SK-N-SH (cell line): Measurements from ENCODE around the gene MAT1A. TPM values are rescaled to one million over a fixed set of nuclear protein-coding genes. Genes with fewer than 3 reads are reported as not detected.

ENCODE experiments used
- CTCF ChIA-PET: fragments of 300-600, 350-600 bp; formaldehyde crosslinking; extraction: SDS; loops from one replicate; lab custom pipeline; 2021; lab: Yijun Ruan, JAX
- POLR2A ChIA-PET: fragments of 350-600 bp; sonication (Branson Sonifier 250); formaldehyde crosslinking; extraction: SDS; loops from one replicate; lab custom pipeline; 2020; ENCODE audit warnings: antibody characterized with exemption, inconsistent platforms; lab: Yijun Ruan, JAX
- DNase-seq: peaks from one replicate; pipeline ENCODE4 v3.0.0; 2012
- H2AFZ ChIP-seq: fragments of 200-600 bp; sonication (generic); 2 replicates; pipeline ENCODE4 v1.8.1; 2016; ENCODE audit warnings: antibody characterized with exemption, mild to moderate bottlenecking, low read depth
- H3F3A ChIP-seq: fragments of 200-600 bp; sonication (generic); replicated peaks from 2 replicates; pipeline ENCODE3; 2016; ENCODE audit warnings: antibody characterized with exemption, mild to moderate bottlenecking; ENCODE audit not compliant: insufficient read depth
- H3K27ac ChIP-seq, 2 experiments: fragments of 200-500 bp in 1 of 2; fragments of 200-600 bp in 1 of 2; sonication (Bioruptor generic) in 1 of 2; sonication (generic), shearing (Covaris generic) in 1 of 2; 2 replicates each; pipeline versions ENCODE4 v1.5.1 to v1.6.1; 2014 to 2016; ENCODE audit warnings: low read depth in 2 of 2, inconsistent platforms in 1 of 2, low read length in 1 of 2, mild to moderate bottlenecking in 1 of 2, mixed read lengths in 1 of 2
- H3K27me3 ChIP-seq: fragments of 200-600 bp; sonication (generic), shearing (Covaris generic); 2 replicates; pipeline ENCODE4 v1.6.1; 2016; ENCODE audit warnings: mixed run types; ENCODE audit not compliant: insufficient read depth
- H3K36me3 ChIP-seq, 2 experiments: fragments of 200-500 bp in 1 of 2; fragments of 200-600 bp in 1 of 2; sonication (Bioruptor generic) in 1 of 2; sonication (generic) in 1 of 2; replicated peaks in 1 of 2; 2 replicates each; pipeline versions ENCODE3 to v1.5.1; 2014 to 2016; ENCODE audit warnings: low read length in 1 of 2, mild to moderate bottlenecking in 1 of 2; ENCODE audit not compliant: insufficient read depth in 2 of 2, control insufficient read depth in 1 of 2
- H3K4me1 ChIP-seq, 2 experiments: fragments of 200-500 bp in 1 of 2; fragments of 200-600 bp in 1 of 2; sonication (Bioruptor generic) in 1 of 2; sonication (generic), shearing (Covaris generic) in 1 of 2; 2 replicates each; pipeline versions ENCODE4 v1.5.1 to v1.6.1; 2014 to 2016; ENCODE audit warnings: low read depth in 1 of 2, low read length in 1 of 2, mixed run types in 1 of 2; ENCODE audit not compliant: insufficient read depth in 2 of 2, control insufficient read depth in 1 of 2
- H3K4me2 ChIP-seq: fragments of 200-600 bp; sonication (generic), shearing (Covaris generic); 2 replicates; pipeline ENCODE4 v1.6.1; 2017; ENCODE audit warnings: mixed run types
- H3K4me3 ChIP-seq, 2 experiments: fragments of 200-500 bp in 1 of 2; fragments of 200-600 bp in 1 of 2; sonication (Bioruptor generic) in 1 of 2; sonication (generic), shearing (Covaris generic) in 1 of 2; 2 replicates each; pipeline versions ENCODE4 v1.5.1 to v1.8.1; 2014 to 2016; ENCODE audit warnings: low read depth in 2 of 2, inconsistent platforms in 1 of 2, low read length in 1 of 2, mild to moderate bottlenecking in 1 of 2, mixed read lengths in 1 of 2, moderate library complexity in 1 of 2
- H3K79me2 ChIP-seq: fragments of 200-600 bp; sonication (generic); 2 replicates; pipeline ENCODE4 v1.8.1; 2017; ENCODE audit warnings: mild to moderate bottlenecking; ENCODE audit not compliant: insufficient read depth
- H3K9ac ChIP-seq: fragments of 200-600 bp; sonication (generic); 2 replicates; pipeline ENCODE4 v1.6.1; 2017; ENCODE audit warnings: mixed run types
- H3K9me2 ChIP-seq: fragments of 200-600 bp; sonication (generic); 2 replicates; pipeline ENCODE4 v1.6.1; 2017; ENCODE audit warnings: mixed run types
- H3K9me3 ChIP-seq: fragments of 200-600 bp; sonication (generic); 2 replicates; pipeline ENCODE4 v1.6.1; 2017; ENCODE audit warnings: mixed run types, mild to moderate bottlenecking, moderate library complexity
- H4K20me1 ChIP-seq: fragments of 200-600 bp; sonication (generic); 2 replicates; pipeline ENCODE4 v1.6.1; 2017; ENCODE audit warnings: mild to moderate bottlenecking, mixed run types; ENCODE audit not compliant: insufficient read depth
- EZH2phosphoT487 ChIP-seq: fragments of 200-600 bp; sonication (generic); IDR thresholded peaks from 2 replicates; pipeline ENCODE4 v1.6.1; 2017; ENCODE audit warnings: low read depth, mixed run types, mild to moderate bottlenecking, antibody characterized with exemption, moderate library complexity, borderline replicate concordance
- FOSL2 ChIP-seq: IDR thresholded peaks from 2 replicates; pipeline ENCODE4 v1.4.0; 2012; ENCODE audit warnings: low read depth, mild to moderate bottlenecking, moderate library complexity, borderline replicate concordance
- FOXJ3 ChIP-seq: sonication (generic); formaldehyde crosslinking; IDR thresholded peaks from 2 replicates; pipeline ENCODE4 v1.5.1; 2020; ENCODE audit warnings: mild to moderate bottlenecking, missing genetic modification reagents
- FOXM1 ChIP-seq: IDR thresholded peaks from 2 replicates; pipeline ENCODE4 v1.4.0; 2012; ENCODE audit warnings: low read depth, mild to moderate bottlenecking
- GABPA ChIP-seq: IDR thresholded peaks from 2 replicates; pipeline ENCODE4 v1.4.0; 2012; ENCODE audit warnings: low read depth, mild to moderate bottlenecking
- IRF3 ChIP-seq: fragments of 150-350 bp; IDR thresholded peaks from 2 replicates; pipeline ENCODE4 v1.6.1; 2016; ENCODE audit warnings: mild to moderate bottlenecking, low read depth, low read length
- JUND ChIP-seq: IDR thresholded peaks from 2 replicates; pipeline ENCODE4 v1.4.0; 2012
- NFIC ChIP-seq: IDR thresholded peaks from 2 replicates; pipeline ENCODE4 v1.4.0; 2012; ENCODE audit warnings: borderline replicate concordance
- RXRA ChIP-seq: IDR thresholded peaks from 2 replicates; pipeline ENCODE4 v1.4.0; 2012; ENCODE audit warnings: low read depth, mild to moderate bottlenecking, borderline replicate concordance
- SIN3A ChIP-seq: IDR thresholded peaks from 2 replicates; pipeline ENCODE4 v1.6.1; 2012; ENCODE audit warnings: low read depth, mild to moderate bottlenecking, low read length, moderate library complexity, borderline replicate concordance
- TEAD4 ChIP-seq: IDR thresholded peaks from 2 replicates; pipeline ENCODE4 v1.4.0; 2012; ENCODE audit warnings: mild to moderate bottlenecking, borderline replicate concordance; ENCODE audit not compliant: insufficient read depth
- USF2 ChIP-seq: fragments of 150-350 bp; IDR thresholded peaks from 2 replicates; pipeline ENCODE4 v1.6.1; 2017; ENCODE audit warnings: antibody characterized with exemption, low read length, low read depth, borderline replicate concordance
- YY1 ChIP-seq: IDR thresholded peaks from 2 replicates; pipeline ENCODE4 v1.4.0; 2012; ENCODE audit warnings: low read depth, mild to moderate bottlenecking
- WGBS: methylation state at CpG from one replicate; pipeline ENCODE4 v1.1.6; 2017; ENCODE audit warnings: low lambda C conversion rate; 5-methylcytosine and 5-hydroxymethylcytosine counted together
- polyA plus RNA-seq, 3 experiments: library from polyadenylated mRNA; depleted of rRNA; stranded (reverse); fragments of >200 nt; gene quantifications; 2 replicates each; pipeline ENCODE4 v1.2.3, GENCODE V29; 2012
- TF ChIP-seq, protein P1 (sequence below): IDR thresholded peaks from 2 replicates; pipeline ENCODE4 v1.4.0; 2012; ENCODE audit warnings: low read depth, borderline replicate concordance
- TF ChIP-seq, protein P2 (sequence below): IDR thresholded peaks from 2 replicates; pipeline ENCODE4 v1.4.0; 2012; ENCODE audit warnings: low read depth

The MAT1A gene
- polyA plus RNA-seq, 1 of the 3 experiments (the other 2 are of a cell fraction): 0.03 TPM

DNA sequence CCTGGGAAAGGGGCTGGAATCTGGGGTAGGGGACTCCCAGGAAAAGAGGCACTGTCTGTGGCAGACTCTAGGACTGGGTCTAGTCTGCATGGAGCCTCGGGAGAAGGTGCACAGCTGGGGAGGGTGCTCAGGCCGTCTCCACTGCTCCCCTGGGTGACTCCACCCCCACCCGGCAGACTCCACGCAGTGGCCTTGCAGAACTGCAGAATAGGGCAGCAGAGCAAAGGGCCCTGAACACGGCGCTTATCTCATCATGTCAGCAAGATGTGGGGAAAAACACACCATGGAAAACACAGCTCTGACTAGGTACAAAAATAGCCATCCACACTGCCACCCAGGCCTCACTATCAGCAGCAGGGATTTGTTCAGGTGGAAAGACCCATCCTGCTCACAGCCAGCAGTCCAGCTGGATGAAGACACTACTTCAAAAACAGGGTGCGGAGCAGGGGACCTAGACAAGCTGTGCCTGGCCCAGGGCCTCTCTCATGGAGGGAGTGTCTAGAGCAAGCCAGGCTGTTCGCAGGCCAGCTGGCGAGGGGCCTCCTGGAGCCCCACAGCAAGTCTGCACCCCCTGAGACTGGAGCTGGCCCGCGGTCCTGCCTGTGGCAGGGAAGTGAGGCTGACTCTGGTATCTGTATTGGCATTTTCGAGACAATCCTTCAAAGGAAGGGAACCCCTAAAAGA lies 11.7 kb downstream of the MAT1A start:
- ChIA-PET CTCF (no interaction called here), POLR2A (no interaction called here)
- H3K27ac ChIP-seq: no peak overlapping the region
- no peaks in the 10 kb centered on the region; a peak in 1 of 4 replicates for H3K4me1 ChIP-seq
- TF ChIP-seq GABPA: no peak
- no peak for TF ChIP-seq FOXJ3 (CRISPR knock-in tag)
- no peak for TF ChIP-seq TEAD4
- no peak for TF ChIP-seq RXRA
- no peak for TF ChIP-seq YY1
- no peak for TF ChIP-seq SIN3A
- TF ChIP-seq FOXM1: no peak
- TF ChIP-seq, protein P1, sequence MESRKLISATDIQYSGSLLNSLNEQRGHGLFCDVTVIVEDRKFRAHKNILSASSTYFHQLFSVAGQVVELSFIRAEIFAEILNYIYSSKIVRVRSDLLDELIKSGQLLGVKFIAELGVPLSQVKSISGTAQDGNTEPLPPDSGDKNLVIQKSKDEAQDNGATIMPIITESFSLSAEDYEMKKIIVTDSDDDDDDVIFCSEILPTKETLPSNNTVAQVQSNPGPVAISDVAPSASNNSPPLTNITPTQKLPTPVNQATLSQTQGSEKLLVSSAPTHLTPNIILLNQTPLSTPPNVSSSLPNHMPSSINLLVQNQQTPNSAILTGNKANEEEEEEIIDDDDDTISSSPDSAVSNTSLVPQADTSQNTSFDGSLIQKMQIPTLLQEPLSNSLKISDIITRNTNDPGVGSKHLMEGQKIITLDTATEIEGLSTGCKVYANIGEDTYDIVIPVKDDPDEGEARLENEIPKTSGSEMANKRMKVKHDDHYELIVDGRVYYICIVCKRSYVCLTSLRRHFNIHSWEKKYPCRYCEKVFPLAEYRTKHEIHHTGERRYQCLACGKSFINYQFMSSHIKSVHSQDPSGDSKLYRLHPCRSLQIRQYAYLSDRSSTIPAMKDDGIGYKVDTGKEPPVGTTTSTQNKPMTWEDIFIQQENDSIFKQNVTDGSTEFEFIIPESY: no peak
- TF ChIP-seq, protein P2, sequence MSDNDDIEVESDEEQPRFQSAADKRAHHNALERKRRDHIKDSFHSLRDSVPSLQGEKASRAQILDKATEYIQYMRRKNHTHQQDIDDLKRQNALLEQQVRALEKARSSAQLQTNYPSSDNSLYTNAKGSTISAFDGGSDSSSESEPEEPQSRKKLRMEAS: no peak
- TF ChIP-seq IRF3: no peak
- TF ChIP-seq, all 33 proteins: peak for 0
- Histone ChIP-seq H3K9ac (no peak overlapping the region), H2AFZ (no peak overlapping the region), H3K79me2 (no peaks in the 10 kb centered on the region), H3K4me3 (no peak overlapping the region), H3F3A (no peaks in the 10 kb centered on the region), H4K20me1 (no peaks in the 10 kb centered on the region), H3K9me3 (no peaks in the 10 kb centered on the region), H3K36me3 (no peaks in the 10 kb centered on the region), H3K4me2 (no peak overlapping the region), H3K27me3 (no peaks in the 10 kb centered on the region), H3K9me2 (no peaks in the 10 kb centered on the region)
- DNase-seq: no peak
- 35% methylated on average over 6 of the region's 12 CpGs for WGBS

DNA sequence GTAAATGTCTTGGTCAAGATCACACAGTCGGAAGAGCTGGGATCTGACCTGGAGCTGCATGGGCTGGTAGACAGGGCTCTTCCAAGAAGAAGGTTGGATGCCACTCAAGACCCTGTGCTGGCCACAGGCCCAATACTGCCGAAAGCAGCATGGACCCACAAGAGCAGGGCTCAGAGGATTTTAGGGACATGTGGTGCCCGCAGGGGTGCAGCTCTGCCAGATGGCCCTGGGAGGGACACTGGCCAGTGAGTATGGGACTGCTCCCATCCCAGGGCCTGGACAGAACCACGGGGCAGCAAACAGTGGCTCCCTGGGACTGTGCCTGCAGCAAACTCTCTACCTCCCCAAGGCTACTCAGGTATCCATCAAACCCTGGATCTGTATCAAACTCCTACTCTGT lies 12.4 kb downstream of the MAT1A start:
- Histone ChIP-seq H3K36me3 (no peaks in the 10 kb centered on the region), H3K79me2 (no peaks in the 10 kb centered on the region), H2AFZ (no peak overlapping the region), H3K9ac (no peak overlapping the region), H3K4me2 (no peak overlapping the region), H3F3A (no peaks in the 10 kb centered on the region), H3K9me2 (no peaks in the 10 kb centered on the region), H3K4me3 (no peak overlapping the region), H3K27me3 (no peaks in the 10 kb centered on the region), H4K20me1 (no peaks in the 10 kb centered on the region), H3K9me3 (no peaks in the 10 kb centered on the region), H3K27ac (no peak overlapping the region), H3K4me1 (no peaks in the 10 kb centered on the region; a peak in 1 of 4 replicates)
- DNase-seq: no peak
- ChIA-PET POLR2A (no interaction called here), CTCF (interaction anchor here (1.0 kb wide), 1 partner anchor 16 kb away, joined by 4 read pairs; no protein-coding TSS in a partner anchor)
- TF ChIP-seq NFIC (no peak), FOXJ3 (CRISPR knock-in tag) (no peak), USF2 (no peak), EZH2phosphoT487 (no peak), FOSL2 (no peak), IRF3 (no peak), JUND (no peak)
- 22% methylated on average over 2 of the region's 4 CpGs for WGBS
